Thoracic aorta (tissue), 2 donors: ENCODE results near the gene GABBR2. TPM values are rescaled to one million over a fixed set of nuclear protein-coding genes. Genes with fewer than 3 reads are reported as not detected.

Source experiments
- ATAC-seq: fragments of 150-250 bp; one replicate; pipeline ENCODE4 v1.8.0; 2017; ENCODE audit warnings: low read depth; ENCODE audit not compliant: insufficient number of reproducible peaks, low FRiP score
- DNase-seq: peaks from one replicate; pipeline ENCODE4 v3.0.0-alpha.2; 2020; ENCODE audit warnings: low spot score
- H3K27ac ChIP-seq, 2 donors: fragments of 200-600 bp; sonication (generic); 1 replicate in 1 of 2; 2 replicates in 1 of 2; pipeline ENCODE4 v1.5.1; 2016; ENCODE audit warnings: mild to moderate bottlenecking in 2 of 2, moderate library complexity in 2 of 2
- H3K27me3 ChIP-seq: fragments of 200-600 bp; sonication (generic); replicated peaks from 2 replicates; pipeline ENCODE4 v1.6.0; 2016; ENCODE audit warnings: mild to moderate bottlenecking; ENCODE audit not compliant: insufficient read depth
- H3K36me3 ChIP-seq: fragments of 200-600 bp; sonication (generic); one replicate; pipeline ENCODE4 v1.5.1; 2016
- H3K4me1 ChIP-seq, 2 donors: fragments of 200-600 bp; sonication (generic); 1 replicate in 1 of 2; 2 replicates in 1 of 2; pipeline versions ENCODE4 v1.5.1 to v1.6.0; 2016; ENCODE audit warnings: low read depth in 2 of 2, mild to moderate bottlenecking in 1 of 2; ENCODE audit not compliant: control insufficient read depth in 1 of 2
- H3K4me3 ChIP-seq: fragments of 200-600 bp; sonication (generic); 2 replicates; pipeline ENCODE4 v1.5.1; 2016; ENCODE audit warnings: mild to moderate bottlenecking
- H3K9me3 ChIP-seq: fragments of 200-600 bp; sonication (generic); 2 replicates; pipeline ENCODE4 v1.5.1; 2016
- CTCF ChIP-seq: fragments of 200-600 bp; sonication (generic); IDR thresholded peaks from one replicate; pipeline ENCODE4 v1.5.1; 2019; ENCODE audit warnings: antibody characterized with exemption
- total RNA-seq, 2 donors: library from RNA; depleted of rRNA; stranded (reverse); fragments of >200 nt; gene quantifications; one replicate each; pipeline versions ENCODE4 v1.1.0 to v1.2.3, GENCODE V29; 2016

The GABBR2 gene
- total RNA-seq, 2 donors from 2014 or later: not detected

GRCh38 chr9:98324801-98325200 is 383.9 kb downstream of the GABBR2 start:
- no peak overlapping the region for H3K27ac ChIP-seq
- H3K27me3 ChIP-seq: no peaks in the 10 kb centered on the region
- ATAC-seq (no peak), DNase-seq (no peak)
- no peaks in the 10 kb centered on the region for H3K4me1 ChIP-seq
- H3K9me3 ChIP-seq: no peaks in the 10 kb centered on the region
- TF ChIP-seq CTCF: no peak
- H3K36me3 ChIP-seq: no peaks in the 10 kb centered on the region
- no peak overlapping the region for H3K4me3 ChIP-seq

- no peak for TF ChIP-seq CTCF
- H3K9me3 ChIP-seq: no peaks in the 10 kb centered on the region
- H3K4me3 ChIP-seq: no peak overlapping the region
- H3K4me1 ChIP-seq: no peaks in the 10 kb centered on the region
- H3K27ac ChIP-seq: no peak overlapping the region
- no peaks in the 10 kb centered on the region for H3K36me3 ChIP-seq
- ATAC-seq (no peak), DNase-seq (no peak)
- no peaks in the 10 kb centered on the region for H3K27me3 ChIP-seq
Observed at GRCh38 chr9:98323831-98324135, 385.0 kb downstream of the GABBR2 start.

- no peaks in the 10 kb centered on the region for H3K9me3 ChIP-seq
- no peak for TF ChIP-seq CTCF
- no peaks in the 10 kb centered on the region for H3K36me3 ChIP-seq
- H3K4me1 ChIP-seq: no peaks in the 10 kb centered on the region
- DNase-seq (no peak), ATAC-seq (no peak)
- H3K4me3 ChIP-seq: no peak overlapping the region
- no peak overlapping the region for H3K27ac ChIP-seq
- H3K27me3 ChIP-seq: no peaks in the 10 kb centered on the region
Observed at GRCh38 chr9:98323051-98323830, 385.5 kb downstream of the GABBR2 start.

DNA sequence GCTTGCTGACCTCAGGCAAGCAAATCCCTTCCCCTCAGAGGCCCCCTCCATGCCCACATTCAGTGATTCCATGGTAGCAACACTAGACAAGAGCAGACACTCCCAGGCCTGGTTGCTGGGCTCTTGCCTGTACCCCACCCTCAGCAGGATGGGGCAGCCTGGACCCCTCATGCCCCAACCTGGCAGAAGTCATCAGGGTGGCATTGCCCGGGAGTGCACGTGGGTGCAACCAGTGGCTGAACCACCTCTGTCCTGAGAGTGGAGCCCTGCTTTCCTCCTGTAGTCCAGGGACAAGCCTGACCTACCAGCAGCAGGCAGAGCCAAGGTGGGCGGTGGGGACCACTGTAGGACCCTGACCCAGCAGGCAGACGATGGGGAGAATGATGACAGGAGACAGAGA is 387.5 kb downstream of the GABBR2 start:
- ATAC-seq: no peak

More for the DNA sequence above, 387.5 kb downstream of the GABBR2 start:
- no peaks in the 10 kb centered on the region for H3K36me3 ChIP-seq
- TF ChIP-seq CTCF: no peak
- no peaks in the 10 kb centered on the region for H3K9me3 ChIP-seq
- H3K27ac ChIP-seq: no peak overlapping the region
- H3K27me3 ChIP-seq: no peaks in the 10 kb centered on the region
- H3K4me3 ChIP-seq: no peak overlapping the region
- no peak for DNase-seq
- H3K4me1 ChIP-seq: no peaks in the 10 kb centered on the region
